Stromal cell of bone marrow (primary cell): ENCODE measurements around the gene DDX54.
"Not testable (repeated sequence)": the region's sequence is repeated elsewhere in the genome, so short reads cannot be mapped to it uniquely, and the experiment has no call there.

ENCODE experiments used
- DNase-seq: peaks from one replicate; pipeline ENCODE4 v3.0.0-alpha.2; 2012; ENCODE audit warnings: low read depth

The DDX54 gene

DNA sequence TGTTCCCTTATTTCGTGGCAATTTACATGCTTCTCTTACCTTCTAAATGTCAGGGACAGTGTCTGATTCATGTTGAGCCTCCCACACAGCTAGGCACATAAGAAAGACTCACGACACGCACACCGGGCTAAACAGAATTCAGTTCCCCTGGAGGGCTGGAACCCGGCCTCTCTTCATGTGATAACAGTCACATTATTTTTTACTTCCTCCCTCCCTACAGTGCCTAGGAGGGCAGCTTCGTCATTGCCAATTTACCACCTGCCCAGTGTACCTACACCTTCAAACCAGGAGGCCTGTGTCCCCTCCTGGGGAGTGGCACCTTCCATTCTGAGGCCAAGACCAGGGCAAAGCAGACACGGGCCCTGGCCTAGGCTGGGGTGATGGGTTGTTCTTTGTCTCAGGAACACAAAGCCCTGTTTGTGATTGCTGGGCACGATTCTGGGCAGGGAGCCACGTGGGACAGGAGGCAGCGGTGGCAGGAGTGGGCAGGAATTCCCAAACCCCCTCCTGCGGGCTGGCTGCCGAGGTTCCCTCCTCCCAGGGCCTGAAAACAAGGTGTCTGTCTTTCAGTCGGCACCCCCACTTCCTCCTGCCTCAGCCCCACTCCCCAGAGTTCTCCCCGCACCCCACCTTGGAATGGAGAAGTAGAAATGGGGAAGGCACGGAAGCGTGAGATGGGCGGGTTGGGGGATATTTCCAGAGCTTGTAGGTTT, 42.9 kb downstream of the DDX54 start:
- no peak for DNase-seq

- not testable (repeated sequence) for DNase-seq
Observed at GRCh38 chr12:113141716-113142115, 43.6 kb downstream of the DDX54 start.

DNA sequence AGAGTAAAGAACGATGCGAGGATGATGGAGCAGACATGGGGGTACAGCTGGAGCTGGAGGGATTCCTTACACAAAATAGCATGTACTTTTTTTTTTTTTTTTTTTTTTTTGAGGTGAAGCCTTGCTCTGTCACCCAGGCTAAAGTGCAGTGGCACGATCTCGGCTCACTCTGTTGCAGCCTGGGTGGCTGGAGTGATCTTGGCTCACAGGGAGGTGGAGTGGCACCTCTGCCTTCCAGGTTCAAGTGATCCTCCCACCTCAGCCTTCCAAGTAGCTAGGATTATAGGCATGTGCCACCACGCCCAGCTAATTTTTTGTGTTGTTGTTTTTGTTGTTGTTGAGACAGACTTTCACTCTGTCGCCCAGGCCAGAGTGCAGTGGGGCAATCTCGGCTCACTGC, 44.6 kb downstream of the DDX54 start:
- DNase-seq, result no peak

DNA sequence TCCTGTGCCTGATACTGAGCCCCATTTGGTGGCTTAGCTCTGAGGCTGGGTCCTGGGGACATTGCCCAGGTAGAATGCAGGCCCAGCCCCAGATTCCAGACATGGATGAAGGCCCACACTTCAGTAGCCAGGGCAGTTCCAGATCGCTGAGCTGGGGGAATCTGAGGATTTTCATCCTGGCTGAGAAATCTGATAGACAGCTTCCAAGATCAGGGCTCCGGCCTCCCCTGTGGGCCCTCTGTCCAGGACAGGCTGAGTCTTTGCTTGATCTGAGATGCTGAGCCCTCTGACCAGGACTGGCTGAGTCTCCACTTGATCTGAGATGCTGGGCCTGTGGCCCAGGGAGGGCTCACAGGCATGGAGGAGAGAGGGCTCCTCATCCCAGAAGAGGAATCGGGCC, 46.5 kb downstream of the DDX54 start:
- DNase-seq, result no peak

DNA sequence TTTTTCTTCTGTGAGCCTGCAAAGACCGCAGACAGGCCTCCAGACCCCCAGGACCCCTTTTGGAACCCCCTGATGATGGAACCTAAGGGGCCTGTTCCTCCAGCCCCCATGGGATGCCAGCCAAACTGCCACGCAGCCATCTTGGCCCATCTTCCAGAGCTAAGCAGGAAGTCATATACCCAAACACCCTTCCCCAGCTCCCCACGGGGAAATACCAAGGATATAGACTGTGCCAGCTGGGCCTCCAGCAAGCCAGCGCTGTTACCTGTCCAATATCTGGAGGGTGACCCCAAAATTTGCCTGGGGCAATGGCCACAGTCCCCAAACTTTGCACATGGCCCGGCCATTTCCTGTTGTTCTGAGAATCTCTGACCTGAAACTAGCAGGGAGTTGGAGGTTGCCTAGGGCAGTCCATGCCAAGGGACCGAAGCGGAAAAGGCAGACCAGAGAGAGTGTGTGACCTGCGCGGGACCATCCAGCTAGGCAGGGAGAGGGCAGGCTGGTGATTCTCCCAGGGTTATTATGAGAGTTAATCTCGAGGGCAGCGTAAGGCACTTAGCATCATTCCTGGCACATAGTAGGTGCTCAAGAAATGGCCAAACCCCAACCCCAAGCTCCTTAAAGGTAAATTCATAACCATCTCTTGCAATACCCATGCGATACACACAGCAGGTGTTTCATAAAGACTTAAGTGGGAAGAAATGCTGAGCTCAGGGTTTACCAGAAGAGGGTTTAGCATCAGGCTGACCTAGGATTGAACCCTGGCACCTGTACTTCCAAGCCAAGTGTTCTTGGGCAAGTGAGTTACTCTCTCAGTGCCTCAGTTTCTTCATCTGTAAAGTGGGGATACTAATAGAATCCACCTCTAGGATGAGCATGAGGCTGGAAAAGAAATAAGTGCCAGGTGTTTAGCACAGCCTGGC, 47.2 kb downstream of the DDX54 start:
- DNase-seq, result no peak

- no peak for DNase-seq
Observed at GRCh38 chr12:113136990-113137511, 48.2 kb downstream of the DDX54 start.

- DNase-seq, result no peak
Observed at GRCh38 chr12:113136128-113136989, 48.9 kb downstream of the DDX54 start.

- no peak for DNase-seq
Observed at GRCh38 chr12:113135178-113136127, 49.8 kb downstream of the DDX54 start, which contains the start of gene RASAL1. RASAL1 (minus strand) TSS chr12:113135761; CDS start chr12:113135462, 299 bp downstream.

GRCh38 chr12:113134521-113134951, 50.7 kb downstream of the DDX54 start:
- no peak for DNase-seq

- DNase-seq, result no peak
Observed at GRCh38 chr12:113134071-113134470, 51.2 kb downstream of the DDX54 start.

- DNase-seq, result no peak
Observed at GRCh38 chr12:113133666-113134065, 51.6 kb downstream of the DDX54 start.

- DNase-seq, result no peak
Observed at GRCh38 chr12:113133036-113133435, 52.2 kb downstream of the DDX54 start.

DNA sequence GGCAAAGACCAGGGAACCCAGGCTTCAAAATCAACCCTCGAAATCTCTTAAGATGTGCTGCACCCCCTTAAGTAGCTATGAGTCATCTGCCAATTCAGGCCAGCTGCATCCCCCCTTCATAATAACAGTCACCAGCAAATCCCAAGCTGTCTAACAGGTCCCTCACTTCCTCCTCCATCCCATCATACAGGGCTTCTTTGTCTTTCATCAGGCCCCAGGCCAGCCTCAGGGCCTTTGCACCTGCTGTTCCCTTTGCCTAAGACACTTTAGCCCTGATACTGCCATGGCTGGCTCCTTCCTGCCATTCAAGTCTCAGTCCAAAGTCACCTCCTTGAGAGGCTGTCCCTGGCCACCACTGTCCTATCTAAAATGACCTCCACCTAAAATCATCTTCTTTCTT, 53.7 kb downstream of the DDX54 start:
- DNase-seq, result no peak

DNA sequence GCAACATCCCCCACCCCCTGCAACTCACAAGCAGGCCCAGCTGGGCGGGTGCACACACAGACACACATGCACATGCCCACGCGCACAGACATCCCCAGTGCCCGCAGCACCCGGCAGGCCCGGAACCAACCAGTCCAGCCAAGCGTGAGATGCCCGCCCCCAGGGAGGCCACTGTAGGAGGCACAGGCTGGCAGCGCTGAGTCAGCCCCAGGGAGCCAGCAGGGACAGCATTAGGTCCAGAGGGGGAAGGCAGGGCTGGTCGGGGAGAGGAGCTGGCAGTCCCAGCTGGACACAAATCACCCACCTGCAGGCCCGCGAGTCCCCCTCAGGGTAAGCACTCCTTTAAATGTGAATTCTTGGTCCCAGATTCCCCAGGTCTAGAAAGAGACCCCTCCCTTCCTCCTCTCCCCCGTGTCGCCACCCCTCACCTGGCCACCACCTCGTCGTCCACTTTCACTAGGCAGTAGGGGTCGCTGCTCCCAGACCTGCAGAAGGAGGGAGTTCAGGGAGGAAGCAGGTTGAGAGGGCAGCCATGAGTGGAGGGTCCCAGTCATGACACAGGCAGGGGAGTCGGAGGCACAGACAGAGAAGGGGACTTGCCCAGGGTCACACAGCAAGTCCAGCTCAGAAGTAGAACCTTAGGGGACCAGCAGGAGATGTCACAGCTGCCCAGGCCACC, 54.7 kb downstream of the DDX54 start:
- DNase-seq, result no peak

DNA sequence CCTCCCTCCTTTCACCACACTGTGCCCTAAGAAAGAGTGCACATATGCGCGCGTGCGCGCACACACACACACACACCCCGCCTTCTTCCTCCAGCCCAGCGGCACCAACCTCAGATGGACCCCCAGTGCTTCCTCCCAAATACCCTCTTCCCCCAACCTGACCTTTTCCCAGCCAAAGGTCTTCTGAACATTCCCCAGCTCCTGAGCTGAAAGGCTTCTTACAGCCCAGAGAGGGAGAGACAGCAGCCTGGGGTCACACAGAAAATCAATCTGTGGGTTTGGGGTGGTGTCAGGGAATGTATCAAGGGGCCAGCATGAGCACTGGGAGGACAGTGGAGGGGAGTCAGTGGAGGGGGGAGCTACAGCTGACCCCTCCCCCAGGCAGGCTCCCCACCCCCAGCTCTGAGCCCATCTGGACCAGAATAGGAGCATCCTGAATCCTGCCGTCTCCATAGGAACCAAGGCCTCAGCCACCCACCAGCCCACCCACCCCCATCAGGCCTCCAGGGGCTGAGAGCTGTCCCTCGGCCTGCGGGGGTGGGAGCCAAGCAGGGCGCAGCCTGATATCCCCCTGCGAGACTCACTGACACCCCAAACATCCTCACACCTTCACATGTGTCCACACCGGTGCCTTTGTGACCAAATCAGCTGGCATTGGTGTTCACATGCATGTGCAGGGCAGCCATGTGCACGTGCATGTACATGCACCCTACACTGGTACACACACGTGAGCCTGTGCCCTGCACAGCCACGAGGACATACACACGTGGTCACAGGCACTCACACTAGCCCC, 55.4 kb downstream of the DDX54 start:
- no peak for DNase-seq

DNA sequence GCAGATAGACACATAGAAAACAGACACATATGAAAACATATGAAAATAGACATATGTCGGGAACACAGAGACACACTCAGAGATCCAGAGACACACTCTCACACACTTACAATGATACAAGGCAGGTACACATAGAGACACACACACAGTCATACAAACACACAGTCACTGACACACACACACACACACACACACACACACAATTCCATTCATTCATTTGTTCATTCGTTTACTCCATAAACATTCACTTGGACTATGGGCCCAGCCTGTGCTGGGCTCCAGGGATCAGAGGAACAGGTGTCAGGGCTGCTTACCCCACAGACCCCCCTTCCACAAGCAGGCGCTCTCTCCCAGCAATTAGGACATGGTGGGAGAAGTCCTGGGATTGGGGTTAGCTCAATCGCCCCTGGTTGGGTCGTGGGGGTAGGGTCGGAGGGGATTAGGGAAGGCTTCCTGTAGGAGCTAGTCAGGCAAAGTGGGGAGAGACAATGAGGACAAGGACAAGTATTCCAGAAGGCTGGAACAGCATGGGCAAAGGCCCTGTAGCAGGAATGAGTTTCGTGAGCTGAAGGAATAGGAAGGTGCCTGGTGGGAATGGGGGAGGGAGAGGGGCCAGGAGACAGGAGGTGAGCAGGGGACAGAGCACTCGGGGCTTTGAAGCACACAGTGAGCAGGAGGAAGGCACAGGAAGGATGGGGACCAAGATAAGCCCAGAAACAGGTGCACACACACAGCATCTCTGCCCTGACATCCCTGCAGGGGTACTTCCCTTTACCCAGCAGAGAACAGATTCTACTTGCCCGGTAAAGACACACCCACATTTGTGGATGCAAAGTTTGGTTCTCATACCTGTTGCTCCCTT, 56.2 kb downstream of the DDX54 start:
- no peak for DNase-seq

GRCh38 chr12:113127791-113128199, 57.5 kb downstream of the DDX54 start:
- no peak for DNase-seq

DNA sequence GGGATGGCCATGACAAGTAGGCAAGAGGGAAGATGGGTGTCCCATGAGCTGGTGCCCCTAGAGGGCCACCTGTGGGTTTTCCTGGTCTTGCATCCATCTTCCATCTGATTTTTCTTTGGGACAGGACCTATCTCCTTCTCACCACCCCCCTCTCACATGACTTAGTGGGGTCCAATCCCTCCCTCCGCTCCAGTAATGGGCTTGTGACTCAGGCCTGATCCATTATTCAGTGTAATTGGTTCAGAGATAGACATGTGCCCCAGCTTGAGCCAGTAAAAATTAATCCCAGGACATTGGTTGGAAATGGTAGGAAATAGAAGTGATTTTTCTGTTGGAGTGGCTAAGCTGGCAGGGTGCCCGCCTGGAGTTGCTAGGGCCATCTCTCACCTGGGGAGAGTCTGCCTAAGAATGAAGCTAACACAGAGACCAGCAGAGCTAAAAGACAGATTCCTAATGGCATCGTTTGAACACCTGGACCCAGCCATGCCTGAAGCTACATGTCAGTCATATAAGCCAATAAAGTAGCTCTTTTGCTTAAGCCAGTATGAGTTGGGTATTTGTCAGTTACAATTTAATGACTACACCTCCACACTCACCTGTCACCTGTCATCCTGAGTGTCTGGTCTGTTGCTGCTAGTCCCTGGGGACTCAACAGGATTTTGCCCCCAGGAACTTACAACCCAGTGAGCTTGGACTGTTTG, 64.5 kb downstream of the DDX54 start:
- no peak for DNase-seq
